NCI-H446 (cell line): ENCODE results near the gene PLA1A.
"Not testable (repeated sequence)": the region's sequence is repeated elsewhere in the genome, so short reads cannot be mapped to it uniquely, and the experiment has no call there.

Experiments used
- DNase-seq, 2 experiments: peaks; one replicate each; lab custom pipeline; 2025; lab: John Stamatoyannopoulos, UW

The PLA1A gene, protein sequence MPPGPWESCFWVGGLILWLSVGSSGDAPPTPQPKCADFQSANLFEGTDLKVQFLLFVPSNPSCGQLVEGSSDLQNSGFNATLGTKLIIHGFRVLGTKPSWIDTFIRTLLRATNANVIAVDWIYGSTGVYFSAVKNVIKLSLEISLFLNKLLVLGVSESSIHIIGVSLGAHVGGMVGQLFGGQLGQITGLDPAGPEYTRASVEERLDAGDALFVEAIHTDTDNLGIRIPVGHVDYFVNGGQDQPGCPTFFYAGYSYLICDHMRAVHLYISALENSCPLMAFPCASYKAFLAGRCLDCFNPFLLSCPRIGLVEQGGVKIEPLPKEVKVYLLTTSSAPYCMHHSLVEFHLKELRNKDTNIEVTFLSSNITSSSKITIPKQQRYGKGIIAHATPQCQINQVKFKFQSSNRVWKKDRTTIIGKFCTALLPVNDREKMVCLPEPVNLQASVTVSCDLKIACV

DNA sequence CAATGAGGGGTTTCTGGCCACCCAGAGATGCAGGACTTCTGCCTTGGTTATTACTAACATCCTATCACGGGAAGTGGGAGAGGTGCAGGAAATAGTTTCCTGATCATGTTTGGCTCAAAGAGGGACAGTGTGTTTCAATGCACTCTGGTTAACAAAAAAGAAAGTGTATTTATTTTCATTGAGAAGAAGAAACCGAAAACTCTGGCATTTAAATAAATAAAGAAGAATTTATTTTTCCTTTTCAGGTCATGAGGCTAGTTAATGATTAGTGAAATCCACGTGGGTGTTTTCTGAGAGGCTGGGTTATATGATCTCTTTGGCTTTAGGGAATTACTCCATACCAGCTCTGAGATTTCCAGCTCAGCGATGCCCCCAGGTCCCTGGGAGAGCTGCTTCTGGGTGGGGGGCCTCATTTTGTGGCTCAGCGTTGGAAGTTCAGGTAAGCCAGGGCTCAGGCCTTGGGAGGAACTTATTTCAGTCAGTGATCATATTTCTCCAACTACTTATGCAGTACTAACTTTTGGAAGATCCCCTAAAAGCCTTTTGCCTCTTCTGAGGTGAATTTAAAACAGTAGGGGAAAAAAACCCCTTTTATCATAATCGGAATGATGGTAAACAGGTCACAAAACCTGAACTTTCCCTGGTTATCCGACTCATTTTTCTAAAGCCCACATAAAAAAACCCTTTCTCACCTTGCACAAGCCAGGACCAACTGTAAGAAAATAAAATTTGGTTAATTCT lies at the start of gene PLA1A:
Gene PLA1A (plus strand): TSS at position 338 of the 741 bp plus-strand sequence. CDS start 29 bp downstream, at position 367.
- DNase-seq: no peak

DNA sequence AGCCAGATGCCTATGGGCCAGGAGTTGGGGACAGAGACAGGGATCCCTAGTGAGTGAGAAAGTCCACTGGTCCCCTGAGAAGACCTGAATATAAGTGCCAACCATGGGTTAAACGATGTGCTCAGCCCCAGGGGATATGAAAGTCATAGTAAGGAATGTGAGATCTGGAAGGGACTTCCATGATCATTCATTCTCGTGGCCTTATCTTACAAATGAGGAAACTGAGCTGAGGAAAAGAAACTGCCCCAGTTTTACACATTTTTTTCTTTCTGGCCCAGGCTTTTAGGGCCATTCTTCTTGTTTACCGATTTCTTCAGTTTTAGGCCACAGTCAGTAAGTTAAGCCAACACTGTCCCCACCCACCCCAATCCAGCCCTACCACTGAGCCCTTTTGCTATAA lies 49.3 kb upstream of the PLA1A start:
- no peak for DNase-seq

DNA sequence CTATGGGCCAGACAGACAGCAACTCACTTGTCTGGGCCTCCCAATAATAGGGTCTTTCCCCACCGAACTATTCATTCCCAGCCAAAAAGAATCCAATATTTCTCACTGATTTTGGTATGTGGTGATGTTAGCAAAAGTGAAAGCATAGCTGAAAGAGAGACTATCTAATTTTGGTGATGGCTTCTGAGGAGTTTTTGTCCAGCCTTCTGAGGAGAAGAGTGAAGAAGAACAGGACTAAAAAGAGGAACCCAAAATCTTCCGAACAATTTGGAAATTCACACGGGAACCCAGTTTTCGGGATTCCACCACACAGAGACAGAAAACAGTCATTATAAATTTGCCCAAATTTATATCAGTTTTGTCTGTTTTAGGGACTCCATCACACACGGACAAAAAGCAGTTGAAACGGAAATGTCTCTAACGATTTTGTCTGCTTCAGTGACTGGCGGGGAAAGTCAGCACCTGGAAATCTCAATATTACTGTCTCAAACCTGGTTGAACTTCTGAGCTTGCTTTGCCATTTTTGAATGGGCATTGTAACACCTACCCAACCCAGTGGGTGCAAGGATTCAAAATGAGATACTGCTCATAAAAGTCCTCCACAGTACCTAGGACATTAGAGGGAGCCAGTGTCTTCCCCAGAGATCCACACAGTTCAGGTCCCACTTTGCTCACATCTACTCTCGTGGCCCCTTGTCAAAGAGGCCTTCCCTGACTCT lies 47.3 kb upstream of the PLA1A start:
- DNase-seq: no peak

DNA sequence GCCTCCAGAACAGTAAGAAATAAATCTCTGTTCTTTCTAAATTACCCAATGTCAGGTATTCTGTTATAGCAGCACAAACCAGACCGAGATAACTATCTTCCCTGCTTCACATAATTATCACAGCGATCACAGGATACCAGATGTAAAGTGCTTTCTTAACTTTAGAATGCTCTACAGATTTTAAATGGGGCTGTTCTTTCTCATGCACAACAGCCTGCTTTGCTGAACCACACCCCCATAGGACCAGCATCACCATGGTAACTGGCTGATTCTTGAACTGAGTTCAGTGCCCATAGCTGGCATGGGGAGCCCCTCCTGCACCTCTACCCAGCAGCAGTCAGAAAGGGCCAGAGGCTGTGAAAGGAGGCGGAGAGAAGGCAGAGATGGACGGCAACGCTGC lies 46.1 kb upstream of the PLA1A start:
- DNase-seq: no peak

DNA sequence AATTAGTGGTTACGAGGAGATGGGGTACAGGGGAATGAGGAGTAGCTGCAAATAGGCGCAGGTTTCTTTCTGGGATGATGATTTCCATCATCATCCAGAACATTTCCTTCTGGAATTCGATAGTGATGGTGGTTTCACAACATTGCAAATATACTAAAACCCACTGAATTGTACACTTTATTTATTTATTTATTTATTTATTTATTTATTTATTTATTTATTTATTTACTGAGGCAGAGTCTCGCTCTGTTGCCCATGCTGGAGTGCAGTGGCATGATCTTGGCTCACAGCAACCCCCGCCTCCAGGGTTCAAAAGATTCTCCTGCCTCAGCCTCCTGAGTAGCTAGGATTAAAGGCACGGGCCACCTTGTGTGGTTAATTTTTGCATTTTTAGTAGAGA lies 44.8 kb upstream of the PLA1A start:
- DNase-seq: not testable (repeated sequence)

DNA sequence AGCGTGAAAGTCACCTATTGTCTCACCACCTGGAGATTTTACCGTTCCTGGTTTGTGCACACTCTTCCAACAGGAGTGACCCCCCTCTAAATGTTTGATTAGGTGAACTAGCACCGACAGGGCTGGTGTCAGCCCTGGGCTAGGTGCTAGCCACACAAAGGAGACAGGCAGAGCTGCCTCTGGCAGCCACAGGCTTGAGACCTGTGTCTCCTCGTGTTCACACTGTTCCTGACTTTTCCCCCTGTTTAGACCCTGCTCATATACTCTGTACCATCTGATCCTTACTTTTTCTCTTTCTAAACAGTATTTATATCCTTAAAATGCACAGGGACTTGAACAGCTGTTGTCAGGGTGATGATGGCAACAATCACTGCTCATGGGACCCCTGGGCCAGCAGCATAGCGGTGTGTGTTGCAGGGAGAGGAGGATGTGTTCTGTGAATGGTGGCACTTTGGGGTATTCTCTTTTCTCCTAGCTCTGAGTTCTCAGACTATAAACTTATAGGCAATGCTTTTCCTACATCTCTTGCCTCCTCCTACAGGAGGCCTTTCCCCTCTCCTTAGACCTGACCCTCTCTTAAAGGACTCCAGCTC lies 43.8 kb upstream of the PLA1A start:
- no peak for DNase-seq

DNA sequence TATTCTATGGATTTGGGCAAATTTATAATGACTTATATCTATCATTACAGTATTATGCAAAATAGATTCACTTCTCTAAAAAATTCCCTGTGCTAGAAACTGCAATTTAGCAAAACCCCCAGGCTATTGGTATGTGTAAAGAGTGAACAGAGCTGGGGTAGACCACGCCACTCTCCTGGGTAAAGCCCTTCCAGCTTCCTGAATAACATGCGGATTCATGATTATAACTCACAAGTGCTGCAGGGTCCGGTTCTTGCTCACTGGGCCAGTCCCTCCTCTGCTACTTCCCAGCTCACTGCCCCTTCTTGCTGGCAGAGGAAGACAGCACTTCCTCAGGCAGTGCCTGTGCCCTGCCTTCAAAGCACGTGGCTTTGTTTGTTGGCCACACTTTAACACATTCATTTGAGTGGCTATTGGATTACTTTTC lies 42.4 kb upstream of the PLA1A start:
- DNase-seq: no peak

DNA sequence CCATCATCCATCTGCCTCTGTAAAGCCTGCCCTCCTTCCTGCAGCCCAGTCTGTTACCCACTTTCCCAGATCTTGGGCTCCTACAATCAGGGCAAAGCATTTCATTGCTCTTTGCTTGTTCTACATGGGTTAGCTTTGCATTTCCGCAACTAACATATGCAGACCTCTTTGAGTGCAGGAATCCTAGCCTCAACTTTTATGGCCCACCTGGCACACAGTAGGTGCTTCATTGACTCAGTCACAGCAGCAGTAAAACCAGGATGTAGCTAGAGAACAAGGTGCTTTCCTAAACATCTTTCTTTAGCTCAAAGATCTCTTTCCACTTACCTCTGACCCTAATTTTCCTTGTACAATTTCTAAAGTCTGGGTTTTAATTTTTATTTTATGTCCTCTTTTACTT lies 41.8 kb upstream of the PLA1A start:
- no peak for DNase-seq

DNA sequence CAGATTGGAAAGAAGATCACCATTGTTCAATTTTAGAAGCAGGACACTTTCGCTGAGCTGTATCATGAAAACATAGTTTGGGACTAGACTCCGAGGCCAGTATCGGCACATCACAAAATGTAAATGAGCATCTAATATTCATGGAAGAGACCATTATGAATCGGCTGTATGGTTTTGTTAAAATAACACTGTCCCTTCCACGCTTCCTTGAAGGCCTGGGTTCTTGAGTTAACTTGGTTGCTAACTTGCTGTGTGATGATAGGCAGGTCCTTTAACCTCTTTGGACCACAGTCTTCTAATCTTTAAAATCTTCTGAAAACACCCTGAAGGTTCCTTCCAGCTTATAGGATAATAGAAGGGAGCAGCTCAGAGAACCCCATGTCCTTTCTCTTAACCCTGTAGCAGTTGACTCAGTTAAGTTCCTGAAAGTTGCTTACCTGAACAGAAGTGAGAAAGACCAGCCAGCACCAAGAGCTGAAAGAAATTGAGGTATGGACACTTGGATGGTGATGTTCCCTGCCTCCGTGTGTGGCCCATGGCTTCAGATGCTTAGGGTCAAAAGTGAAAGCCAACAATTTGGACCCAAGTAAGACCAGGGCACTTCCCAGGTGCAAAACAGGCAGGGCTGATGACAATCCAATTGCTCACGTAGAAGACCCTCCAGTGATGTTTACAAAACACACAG lies 40.4 kb upstream of the PLA1A start:
- DNase-seq: no peak

DNA sequence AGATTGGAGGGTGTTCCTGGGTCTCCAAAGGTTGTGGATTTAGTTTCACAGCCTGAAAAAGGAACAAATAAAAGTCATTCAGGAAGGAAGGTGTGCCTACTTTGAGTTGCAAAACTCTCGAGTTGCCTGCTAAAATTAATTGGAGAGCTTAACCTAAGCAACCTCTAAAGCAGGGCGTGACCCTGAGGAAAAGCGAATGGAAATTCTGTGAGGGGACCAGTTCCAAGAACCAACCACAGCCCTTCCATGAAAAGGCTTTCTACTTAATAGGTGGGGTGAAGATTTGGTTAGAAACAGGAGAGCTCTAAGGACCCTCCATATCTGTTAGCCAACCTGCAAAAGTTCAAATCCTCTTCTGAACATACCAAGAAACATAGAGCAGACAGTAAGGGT lies 39.8 kb upstream of the PLA1A start:
- no peak for DNase-seq

DNA sequence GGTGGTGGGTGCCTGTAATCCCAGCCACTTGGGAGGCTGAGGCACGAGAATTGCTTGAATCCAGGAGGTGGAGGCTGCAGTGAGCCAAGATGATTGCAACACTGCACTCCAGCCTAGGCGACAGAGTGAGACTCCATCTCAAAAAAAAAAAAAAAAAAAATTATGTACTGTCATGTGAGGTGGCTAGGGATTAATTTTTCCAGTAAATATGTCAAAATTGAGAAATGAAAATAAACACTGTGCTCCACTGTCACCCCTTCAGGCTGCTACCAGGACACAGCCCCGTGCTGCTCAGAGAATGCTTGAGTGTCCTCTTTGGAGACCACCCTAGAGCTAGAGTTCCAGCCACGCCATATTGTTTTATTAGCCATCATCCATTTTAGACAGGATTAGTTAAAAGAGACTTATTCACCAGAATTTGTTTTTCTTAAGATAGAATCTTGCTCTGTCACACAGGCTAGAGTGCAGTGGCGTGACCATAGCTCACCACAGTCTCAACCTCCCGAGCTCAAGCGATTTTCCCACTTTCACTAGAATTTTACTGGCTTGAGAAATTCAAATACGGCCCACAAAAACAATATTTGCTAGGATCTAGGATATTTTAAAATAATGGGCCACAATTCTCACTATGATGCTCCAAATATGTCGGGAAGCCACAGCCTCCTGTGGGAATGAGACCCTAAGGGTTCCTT lies 38.9 kb upstream of the PLA1A start:
- DNase-seq: no peak

DNA sequence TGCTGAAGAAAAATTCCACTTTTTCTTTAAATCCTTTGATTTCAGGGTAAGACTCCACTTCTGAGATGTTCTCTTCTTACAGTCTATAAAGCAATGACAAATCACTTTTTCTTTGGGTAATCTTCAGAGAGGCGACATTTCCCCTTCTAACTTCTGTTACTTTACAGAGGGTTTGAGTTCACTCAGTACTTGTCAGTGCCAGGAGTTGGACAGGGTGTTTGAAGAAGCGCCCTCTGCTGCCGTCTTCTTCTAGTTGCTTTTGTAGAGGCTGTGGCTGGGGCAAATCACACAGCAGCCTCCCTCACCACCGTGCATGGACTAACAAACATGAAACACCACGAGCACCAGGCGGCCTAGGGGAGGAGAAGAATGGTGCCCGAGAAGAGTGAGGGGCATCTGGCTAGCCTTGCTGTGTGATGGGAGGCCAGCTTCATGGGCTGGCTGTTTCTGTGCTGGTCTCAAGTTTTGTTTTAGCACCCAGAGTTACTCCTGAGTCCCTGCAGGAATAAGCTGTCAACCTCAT lies 38.2 kb upstream of the PLA1A start, which contains the start of gene CD80:
Gene CD80 (minus strand): TSS at position 174 of the 523 bp plus-strand sequence. CDS start 1,886 bp downstream, outside the sequence.
- peak in 1 of 2 experiments; percentile 38 for DNase-seq

DNA sequence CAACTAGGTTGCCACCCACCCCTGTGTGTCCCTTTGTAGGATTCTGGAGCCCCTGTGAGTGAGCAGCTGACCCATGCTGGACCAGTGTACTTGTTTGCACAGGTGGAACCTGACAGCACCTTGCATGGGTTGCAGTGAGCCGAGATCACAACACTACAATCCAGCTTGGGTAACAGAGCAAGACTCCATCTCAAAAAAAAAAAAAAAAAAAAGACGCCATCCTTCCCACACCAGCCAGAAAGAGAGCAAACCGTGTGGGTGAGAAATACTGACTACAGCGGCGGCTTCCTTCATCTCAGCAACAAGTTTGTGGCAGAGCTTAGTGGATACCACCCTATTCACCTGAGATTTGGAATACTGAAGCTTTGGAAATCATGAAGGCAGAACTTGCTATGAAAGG lies 37.5 kb upstream of the PLA1A start:
- no peak for DNase-seq

DNA sequence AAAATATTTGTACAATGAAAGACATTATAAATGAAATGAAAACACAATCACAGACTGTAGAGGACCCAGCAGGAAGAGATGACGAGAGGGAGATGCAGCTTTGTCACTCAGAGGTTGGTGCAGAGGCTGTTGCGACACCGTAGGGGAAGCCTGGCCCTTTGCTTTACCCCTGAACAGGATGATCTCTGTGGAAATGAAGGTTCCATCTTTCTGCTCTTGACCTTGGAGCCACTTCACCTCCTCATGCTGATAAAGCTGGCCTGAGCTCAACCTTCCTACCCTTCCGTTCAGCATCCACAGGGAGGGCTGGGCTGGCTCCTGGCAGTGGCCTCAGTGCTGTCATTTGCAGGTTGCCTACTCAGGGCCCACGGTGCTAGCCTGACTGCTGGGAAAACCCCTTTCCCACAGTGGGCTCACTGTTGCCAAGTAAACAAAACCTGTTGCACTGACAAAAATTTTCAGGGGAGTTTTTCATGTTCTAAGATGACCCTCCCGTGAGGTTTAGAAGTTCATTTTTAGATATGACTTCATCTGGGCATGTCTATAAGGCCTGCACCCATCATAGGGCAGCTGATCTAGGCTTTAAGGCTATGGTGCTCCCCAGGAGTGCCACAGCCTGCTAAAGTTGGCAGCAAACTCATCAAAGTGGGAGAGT lies 35.3 kb upstream of the PLA1A start:
- DNase-seq: no peak

DNA sequence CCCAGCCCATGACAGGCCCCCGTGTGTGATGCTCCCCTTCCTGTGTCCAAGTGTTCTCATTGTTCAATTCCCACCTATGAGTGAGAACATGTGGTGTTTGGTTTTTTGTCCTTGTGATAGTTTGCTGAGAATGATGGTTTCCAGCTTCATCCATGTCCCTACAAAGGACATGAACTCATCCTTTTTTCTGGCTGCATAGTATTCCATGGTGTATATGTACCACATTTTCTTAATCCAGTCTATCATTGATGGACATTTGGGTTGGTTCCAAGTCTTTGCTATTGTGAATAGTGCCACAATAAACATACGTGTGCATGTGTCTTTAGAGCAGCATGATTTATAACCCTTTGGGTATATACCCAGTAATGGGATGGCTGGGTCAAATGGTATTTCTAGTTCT lies 34.4 kb upstream of the PLA1A start:
- not testable (repeated sequence) for DNase-seq

DNA sequence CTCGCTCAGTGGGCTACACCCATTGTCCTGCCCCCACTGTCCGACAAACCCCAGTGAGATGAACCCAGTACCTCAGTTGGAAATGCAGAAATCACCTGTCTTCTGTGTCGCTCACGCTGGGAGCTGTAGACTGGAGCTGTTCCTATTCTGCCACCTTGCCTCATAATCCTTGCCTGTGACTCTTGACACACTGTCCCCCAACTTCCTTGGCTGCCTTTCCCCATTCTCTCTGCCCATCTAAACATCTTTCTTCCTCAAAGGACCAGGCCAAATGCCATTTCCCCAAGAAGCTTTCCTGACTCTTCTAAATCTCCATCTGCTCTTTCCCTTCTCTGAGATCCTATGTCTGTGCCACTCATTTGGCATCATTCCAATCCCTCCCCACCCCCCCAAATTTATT lies 28.5 kb upstream of the PLA1A start:
- DNase-seq: no peak

DNA sequence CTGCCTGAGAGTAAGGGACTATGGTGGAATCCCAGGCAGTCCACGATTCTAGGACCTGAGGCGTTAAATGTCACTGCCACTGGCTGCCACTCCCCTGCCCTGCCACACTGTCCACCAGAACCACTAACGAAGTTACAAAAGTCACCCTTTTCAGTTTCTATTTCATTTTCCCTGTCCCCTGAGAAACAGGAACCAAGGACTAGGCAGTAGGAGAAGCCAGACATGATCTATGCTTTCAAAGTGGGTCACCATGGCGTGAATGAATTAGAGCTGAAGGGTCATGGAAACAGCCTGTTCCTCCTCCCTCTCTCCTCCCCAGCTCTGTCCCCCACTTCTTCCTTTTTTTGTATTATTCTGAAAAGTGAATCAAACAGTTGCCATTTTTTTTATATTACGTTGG lies 27.5 kb upstream of the PLA1A start:
- DNase-seq: no peak

DNA sequence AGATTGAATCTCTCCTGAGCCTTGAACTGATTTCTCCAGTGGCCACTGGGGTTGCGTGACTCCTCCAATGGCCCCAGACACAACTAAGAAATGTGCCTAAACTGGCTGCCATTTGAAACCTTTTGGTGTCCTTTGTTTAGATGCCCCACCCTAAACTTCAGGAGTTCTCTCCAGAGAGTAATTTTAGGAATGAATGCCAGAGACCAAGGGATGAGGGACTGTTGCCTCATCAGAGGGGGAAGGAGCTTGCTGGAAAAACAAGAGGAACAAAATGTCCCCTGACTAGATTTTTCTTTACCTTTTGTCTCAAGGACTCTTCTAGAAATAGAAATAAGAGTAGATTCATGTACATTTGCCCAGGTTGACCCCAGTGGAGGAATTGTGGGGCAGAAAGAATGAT lies 26.5 kb upstream of the PLA1A start:
- no peak for DNase-seq

DNA sequence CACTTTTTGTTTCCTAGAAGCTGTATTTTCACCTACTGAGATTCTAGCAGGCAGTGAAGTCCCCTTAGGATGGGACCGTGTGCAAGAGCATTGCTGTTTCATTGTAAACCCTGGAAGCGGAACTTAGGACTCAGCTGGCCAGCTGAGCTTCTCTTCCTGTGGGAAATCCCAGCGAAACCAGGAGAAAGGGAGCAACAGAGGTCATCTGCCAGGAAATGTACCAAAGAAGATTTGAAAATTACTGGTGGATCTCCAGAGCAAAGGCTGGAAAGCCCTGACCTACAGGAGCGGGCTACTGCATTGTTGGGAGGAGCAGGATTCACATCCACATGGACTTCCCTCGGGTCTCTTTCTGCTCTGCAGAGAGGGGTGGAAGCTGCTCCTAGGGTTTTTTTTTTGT lies 26.0 kb upstream of the PLA1A start:
- DNase-seq: no peak

DNA sequence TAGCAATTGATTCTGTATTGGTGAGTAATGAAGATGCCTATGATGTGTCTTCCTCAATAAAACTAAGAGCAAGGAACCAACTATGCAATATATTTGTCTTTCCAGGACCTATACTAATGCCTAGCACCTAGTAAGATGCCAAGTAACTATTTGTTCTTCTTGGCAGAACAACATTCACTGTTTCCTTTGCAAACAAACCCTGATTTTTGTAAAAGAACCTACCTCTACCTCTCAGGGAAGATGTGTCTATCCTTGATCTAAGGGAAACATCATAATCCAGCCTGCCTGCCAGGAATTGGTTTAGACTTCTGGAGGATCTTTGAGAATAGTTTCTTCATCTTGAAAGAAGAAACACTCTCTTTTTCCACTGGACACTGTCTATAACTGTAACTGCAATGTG lies 22.2 kb upstream of the PLA1A start:
- no peak for DNase-seq
